GM19043 (cell line): Measurements from ENCODE around the gene MAU2.

Source experiments
- ATAC-seq: cut with Tn5 transposase; IDR thresholded peaks from one replicate; pipeline ENCODE4 v1.9.1; 2021; ENCODE audit warnings: low read depth; ENCODE audit not compliant: unreplicated experiment

The MAU2 gene

DNA sequence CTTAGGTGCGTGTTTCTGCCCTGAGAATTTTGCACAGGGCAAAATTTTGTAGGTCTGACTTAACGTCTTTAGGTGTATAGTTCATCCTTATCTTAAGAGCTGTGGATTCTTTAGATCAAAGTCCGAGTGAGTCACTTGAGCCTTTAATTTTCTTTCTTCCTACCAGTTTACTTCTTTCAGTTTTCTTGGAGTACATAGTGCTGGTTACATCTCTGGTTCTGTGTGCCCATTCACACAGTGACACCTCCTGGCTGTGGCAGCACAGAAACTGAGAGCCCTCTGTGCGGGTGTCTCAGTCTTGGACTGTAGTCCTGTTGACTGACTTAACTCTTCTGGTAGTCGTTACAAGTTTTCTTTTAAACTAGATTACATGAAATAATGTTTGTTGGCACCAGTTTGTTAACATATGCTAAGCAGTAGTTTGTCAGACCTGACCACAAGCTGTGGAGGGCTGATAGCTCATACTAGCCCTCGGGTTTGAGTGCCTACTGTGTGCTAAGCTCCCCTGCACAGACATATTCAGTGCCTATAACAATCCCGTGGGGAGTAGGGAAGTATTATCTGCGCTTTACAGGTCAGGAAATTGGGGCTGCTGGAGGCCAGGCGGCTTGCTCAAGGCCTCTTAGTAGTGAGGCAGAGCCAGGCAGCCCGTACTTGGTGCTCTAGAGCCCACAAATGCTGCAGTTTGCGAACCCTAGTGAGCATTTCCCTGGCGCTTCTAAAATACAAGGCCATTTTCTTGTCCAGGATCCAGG, 86.4 kb downstream of the MAU2 start:
- ATAC-seq = no peak

DNA sequence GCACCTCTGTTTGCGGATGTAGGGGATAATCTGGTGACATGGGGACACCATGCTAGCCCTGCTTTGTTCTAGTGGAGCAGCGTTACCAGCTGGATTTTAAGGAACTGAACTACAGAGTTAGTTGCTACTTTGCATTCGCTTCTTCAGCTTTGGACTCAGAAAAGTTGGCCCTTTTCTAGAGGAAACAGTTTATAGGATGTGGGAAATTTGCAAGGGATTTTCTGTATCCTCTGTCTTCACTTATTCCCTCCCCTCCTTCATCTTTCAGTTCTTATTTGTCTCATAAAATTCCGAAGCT, 87.0 kb downstream of the MAU2 start:
- ATAC-seq = no peak
